GM21786 (cell line): ENCODE data around the gene TXNIP.
"Not testable (repeated sequence)": the region's sequence is repeated elsewhere in the genome, so short reads cannot be mapped to it uniquely, and the experiment has no call there.

Source experiments
- ATAC-seq: cut with Tn5 transposase; IDR thresholded peaks from one replicate; pipeline ENCODE4 v1.9.1; 2021; ENCODE audit not compliant: unreplicated experiment

TXNIP gene

GRCh38 chr1:145996433-145997015 is at the start of gene TXNIP:
Gene TXNIP (minus strand): TSS chr1:145996579. CDS start chr1:145996266, 313 bp downstream.
- ATAC-seq = peak; percentile 83

GRCh38 chr1:146039844-146040194 is 43.4 kb upstream of the TXNIP start:
- ATAC-seq = no peak

- no peak for ATAC-seq
Observed at GRCh38 chr1:146036965-146037646, 40.7 kb upstream of the TXNIP start.

- ATAC-seq = no peak
Observed at GRCh38 chr1:146036241-146036964, 40.0 kb upstream of the TXNIP start.

- ATAC-seq = no peak
Observed at GRCh38 chr1:146035048-146035423, 38.7 kb upstream of the TXNIP start.

- ATAC-seq = no peak
Observed at GRCh38 chr1:146032631-146033219, 36.3 kb upstream of the TXNIP start.

- ATAC-seq = no peak
Observed at GRCh38 chr1:146031476-146031875, 35.1 kb upstream of the TXNIP start.

GRCh38 chr1:146029117-146029516 is 32.7 kb upstream of the TXNIP start:
- no peak for ATAC-seq

- ATAC-seq = not testable (repeated sequence)
Observed at GRCh38 chr1:146026650-146027049, 30.3 kb upstream of the TXNIP start.

- ATAC-seq = not testable (repeated sequence)
Observed at GRCh38 chr1:146025787-146026495, 29.6 kb upstream of the TXNIP start.

GRCh38 chr1:146022403-146023127 is 26.2 kb upstream of the TXNIP start:
- ATAC-seq = no peak

- no peak for ATAC-seq
Observed at GRCh38 chr1:146021622-146022402, 25.4 kb upstream of the TXNIP start, which contains the start of gene HJV. Gene HJV (minus strand): TSS chr1:146021735. CDS start chr1:146020231, 1,504 bp downstream.

GRCh38 chr1:146021050-146021445 is 24.7 kb upstream of the TXNIP start:
- no peak for ATAC-seq

- ATAC-seq = no peak
Observed at GRCh38 chr1:146020058-146021049, 24.0 kb upstream of the TXNIP start.

GRCh38 chr1:146019231-146020057 is 23.1 kb upstream of the TXNIP start:
- ATAC-seq = no peak

- no peak for ATAC-seq
Observed at GRCh38 chr1:146016891-146017290, 20.5 kb upstream of the TXNIP start.

GRCh38 chr1:146013559-146013922 is 17.2 kb upstream of the TXNIP start:
- ATAC-seq = no peak
